H9 (cell line): ENCODE measurements around the gene OPALIN. TPM values are rescaled to one million over a fixed set of nuclear protein-coding genes. Genes with fewer than 3 reads are reported as not detected.

Experiments used
- DNase-seq: peaks from one replicate; pipeline ENCODE4 v3.0.0-alpha.2; 2017
- H2AFZ ChIP-seq: one replicate; pipeline ENCODE4 v1.6.1; 2013; ENCODE audit warnings: mild to moderate bottlenecking, low read length, control low read depth, moderate library complexity
- H2AK5ac ChIP-seq: 2 replicates; pipeline ENCODE4 v1.6.1; 2013; ENCODE audit warnings: low read length, control low read depth, mixed read lengths; ENCODE audit not compliant: insufficient read length
- H2BK120ac ChIP-seq: one replicate; pipeline ENCODE4 v1.6.1; 2013; ENCODE audit warnings: low read depth, mild to moderate bottlenecking, low read length, control low read depth, inconsistent platforms; ENCODE audit not compliant: poor library complexity, severe bottlenecking
- H2BK12ac ChIP-seq: 2 replicates; pipeline ENCODE4 v1.6.1; 2013; ENCODE audit warnings: low read length, control low read depth, mixed read lengths, low read depth; ENCODE audit not compliant: insufficient read length
- H2BK15ac ChIP-seq: 2 replicates; pipeline ENCODE4 v1.6.1; 2013; ENCODE audit warnings: low read depth, low read length, control low read depth
- H2BK20ac ChIP-seq: one replicate; pipeline ENCODE4 v1.6.1; 2013; ENCODE audit warnings: low read depth, mild to moderate bottlenecking, low read length, control low read depth, inconsistent platforms; ENCODE audit not compliant: poor library complexity, severe bottlenecking
- H2BK5ac ChIP-seq: 2 replicates; pipeline ENCODE4 v1.6.1; 2013; ENCODE audit warnings: low read length, control low read depth, mixed read lengths; ENCODE audit not compliant: insufficient read length
- H3K14ac ChIP-seq: 2 replicates; pipeline ENCODE4 v1.6.1; 2013; ENCODE audit warnings: low read length, control low read depth; ENCODE audit not compliant: insufficient read depth
- H3K18ac ChIP-seq: 2 replicates; pipeline ENCODE4 v1.6.1; 2013; ENCODE audit warnings: low read depth, mild to moderate bottlenecking, mixed read lengths, low read length, control low read depth; ENCODE audit not compliant: insufficient read length
- H3K23ac ChIP-seq: 2 replicates; pipeline ENCODE4 v1.6.1; 2013; ENCODE audit warnings: low read length, control low read depth, mixed read lengths, low read depth; ENCODE audit not compliant: insufficient read length
- H3K23me2 ChIP-seq: 2 replicates; pipeline ENCODE4 v1.6.1; 2013; ENCODE audit warnings: low read depth, mild to moderate bottlenecking, mixed read lengths, low read length, control low read depth; ENCODE audit not compliant: insufficient read length, poor library complexity, severe bottlenecking
- H3K27ac ChIP-seq: 2 replicates; pipeline ENCODE4 v1.5.1; 2013; ENCODE audit warnings: low read length, control low read depth, mixed read lengths, low read depth; ENCODE audit not compliant: insufficient read length
- H3K27me3 ChIP-seq: 2 replicates; pipeline ENCODE4 v1.6.1; 2013; ENCODE audit warnings: low read length, control low read depth, inconsistent platforms; ENCODE audit not compliant: insufficient read depth
- H3K4ac ChIP-seq: 2 replicates; pipeline ENCODE4 v1.6.1; 2013; ENCODE audit warnings: low read depth, mild to moderate bottlenecking, control low read depth, inconsistent platforms, low read length, moderate library complexity
- H3K4me1 ChIP-seq: 2 replicates; pipeline ENCODE4 v1.6.1; 2013; ENCODE audit warnings: low read length, control low read depth, inconsistent platforms; ENCODE audit not compliant: insufficient read depth
- H3K4me2 ChIP-seq: 2 replicates; pipeline ENCODE4 v1.6.1; 2013; ENCODE audit warnings: low read length, control low read depth, mixed read lengths; ENCODE audit not compliant: insufficient read length, insufficient read depth
- H3K56ac ChIP-seq: 2 replicates; pipeline ENCODE4 v1.6.1; 2013; ENCODE audit warnings: low read depth, mild to moderate bottlenecking, mixed read lengths, low read length, control low read depth; ENCODE audit not compliant: insufficient read length
- H3K79me1 ChIP-seq: 2 replicates; pipeline ENCODE4 v1.6.1; 2013; ENCODE audit warnings: low read depth, mild to moderate bottlenecking, moderate library complexity, low read length, control low read depth, inconsistent platforms; ENCODE audit not compliant: insufficient read depth, poor library complexity, severe bottlenecking
- H3K79me2 ChIP-seq: 2 replicates; pipeline ENCODE4 v1.6.1; 2013; ENCODE audit warnings: low read length, control low read depth, inconsistent platforms; ENCODE audit not compliant: insufficient read depth
- H3K9ac ChIP-seq: 2 replicates; pipeline ENCODE4 v1.6.1; 2013; ENCODE audit warnings: low read length, control low read depth, mixed read lengths; ENCODE audit not compliant: insufficient read length; ENCODE audit errors: extremely low read depth
- H3K9me3 ChIP-seq: one replicate; pipeline ENCODE4 v1.6.1; 2013; ENCODE audit warnings: low read depth, low read length, inconsistent platforms; ENCODE audit not compliant: control insufficient read depth
- H3T11ph ChIP-seq: one replicate; pipeline ENCODE4 v1.6.1; 2013; ENCODE audit warnings: mild to moderate bottlenecking, low read length, control low read depth, inconsistent platforms
- H4K20me1 ChIP-seq: one replicate; pipeline ENCODE4 v1.6.1; 2013; ENCODE audit not compliant: control insufficient read depth, insufficient read length, insufficient read depth
- H4K5ac ChIP-seq: 2 replicates; pipeline ENCODE4 v1.6.1; 2013; ENCODE audit warnings: low read depth, mild to moderate bottlenecking, mixed read lengths, low read length, control low read depth; ENCODE audit not compliant: insufficient read length
- H4K8ac ChIP-seq: replicated peaks from 2 replicates; pipeline ENCODE4 v1.6.1; 2013; ENCODE audit warnings: low read length, control low read depth, mixed read lengths, low read depth; ENCODE audit not compliant: insufficient read length
- H4K91ac ChIP-seq: 2 replicates; pipeline ENCODE4 v1.6.1; 2013; ENCODE audit warnings: low read depth, mild to moderate bottlenecking, moderate library complexity, mixed read lengths, low read length, control low read depth; ENCODE audit not compliant: insufficient read length
- H3K27ac Mint-ChIP-seq, 3 experiments: 2 replicates in 2 of 3; 3 replicates in 1 of 3; pipeline ENCODE4 v1.8.0; 2020 to 2021; ENCODE audit warnings: mixed read lengths in 3 of 3, mild to moderate bottlenecking in 1 of 3, moderate library complexity in 1 of 3
- H3K27me3 Mint-ChIP-seq: 2 replicates; pipeline ENCODE4 v1.8.0; 2021; ENCODE audit warnings: low read depth, mild to moderate bottlenecking, moderate library complexity, mixed read lengths
- H3K36me3 Mint-ChIP-seq, 3 experiments: 2 replicates in 2 of 3; 3 replicates in 1 of 3; pipeline ENCODE4 v1.8.0; 2020 to 2021; ENCODE audit warnings: low read depth in 3 of 3, mixed read lengths in 3 of 3; ENCODE audit not compliant: insufficient read depth in 1 of 3
- H3K4me1 Mint-ChIP-seq, 2 experiments: 2 replicates each; pipeline ENCODE4 v1.8.0; 2020; ENCODE audit warnings: mixed read lengths in 2 of 2
- H3K4me3 Mint-ChIP-seq, 2 experiments: 2 replicates in 1 of 2; 3 replicates in 1 of 2; pipeline ENCODE4 v1.8.0; 2020 to 2021; ENCODE audit warnings: mild to moderate bottlenecking in 2 of 2, mixed read lengths in 2 of 2, moderate library complexity in 1 of 2
- H3K9me3 Mint-ChIP-seq, 2 experiments: 2 replicates in 1 of 2; 3 replicates in 1 of 2; pipeline ENCODE4 v1.8.0; 2020; ENCODE audit warnings: mild to moderate bottlenecking in 2 of 2, mixed read lengths in 2 of 2, moderate library complexity in 1 of 2
- WGBS: extraction: QIAGEN DNeasy Blood & Tissue Kit; methylation state at CpG from one replicate; pipeline ENCODE4 v1.1.7; 2013; ENCODE audit warnings: missing lambda C conversion rate, low lambda C conversion rate, mixed read lengths; ENCODE audit not compliant: insufficient read length; ENCODE audit errors: extremely low coverage; 5-methylcytosine and 5-hydroxymethylcytosine counted together
- total RNA-seq: library from RNA; stranded (reverse); gene quantifications from 2 replicates; pipeline ENCODE4 v1.2.1, GENCODE V29; 2021
- TF ChIP-seq, protein P1 (sequence below): fragments of 200-600 bp; sonication (generic); conservative IDR thresholded peaks from 3 replicates; pipeline ENCODE4 v1.8.0; 2021; ENCODE audit warnings: antibody characterized with exemption, mild to moderate bottlenecking

Gene OPALIN
- total RNA-seq, 1 experiment from 2014 or later: not detected

DNA sequence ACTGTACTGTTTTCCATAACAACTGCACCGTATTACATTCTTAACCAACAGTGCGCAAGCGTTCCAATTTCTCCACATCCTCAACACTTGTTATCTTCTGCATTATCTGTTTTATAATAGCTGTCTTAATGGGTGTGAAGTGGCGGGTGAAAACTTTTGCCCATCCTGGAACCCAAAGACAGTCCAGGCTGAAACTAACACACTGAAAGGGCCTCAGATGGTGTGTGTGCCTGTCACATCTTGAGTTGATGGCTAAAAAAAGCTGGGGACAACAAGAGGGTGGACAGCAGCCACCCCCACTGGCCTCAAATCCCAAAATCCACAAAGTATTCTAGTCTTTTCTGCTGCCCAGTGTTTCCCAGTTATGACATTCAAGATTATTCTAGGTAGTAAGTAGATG, 19.4 kb downstream of the OPALIN start:
- Histone ChIP-seq H4K91ac (no peak overlapping the region), H2AFZ (no peak overlapping the region), H3K4ac (no peak overlapping the region), H2BK120ac (no peak overlapping the region), H2BK5ac (no peak overlapping the region), H3K4me1 (peaks cover 4% of the 10 kb centered on the region; the same call in 1 of the 2 replicates), H3K23me2 (no peaks in the 10 kb centered on the region), H2AK5ac (no peak overlapping the region), H4K5ac (no peak overlapping the region), H3K27ac (no peak overlapping the region), H2BK20ac (no peak overlapping the region), H2BK15ac (no peak overlapping the region), H2BK12ac (no peak overlapping the region), H3K9ac (no peak overlapping the region), H4K20me1 (no peaks in the 10 kb centered on the region), H3T11ph (no peak overlapping the region), H3K79me2 (no peaks in the 10 kb centered on the region), H4K8ac (no peak overlapping the region), H3K27me3 (no peaks in the 10 kb centered on the region), H3K4me2 (no peak overlapping the region), H3K79me1 (no peaks in the 10 kb centered on the region), H3K23ac (no peak overlapping the region), H3K14ac (no peak overlapping the region), H3K18ac (no peak overlapping the region), H3K56ac (no peak overlapping the region), H3K9me3 (no peaks in the 10 kb centered on the region)
- peaks cover 0 to 2% of the 10 kb centered on the region in 2 experiments; a peak in 1 of 5 replicates for H3K9me3 Mint-ChIP-seq
- peaks cover 0 to 1% (median 0%) of the 10 kb centered on the region in 3 experiments; a peak in 3 of 7 replicates for H3K36me3 Mint-ChIP-seq
- H3K27ac Mint-ChIP-seq: peak overlapping the region in 1 of 3 experiments; percentile 55; a peak in 1 of 7 replicates
- H3K27me3 Mint-ChIP-seq: peaks cover 22% of the 10 kb centered on the region
- TF ChIP-seq, protein P1, sequence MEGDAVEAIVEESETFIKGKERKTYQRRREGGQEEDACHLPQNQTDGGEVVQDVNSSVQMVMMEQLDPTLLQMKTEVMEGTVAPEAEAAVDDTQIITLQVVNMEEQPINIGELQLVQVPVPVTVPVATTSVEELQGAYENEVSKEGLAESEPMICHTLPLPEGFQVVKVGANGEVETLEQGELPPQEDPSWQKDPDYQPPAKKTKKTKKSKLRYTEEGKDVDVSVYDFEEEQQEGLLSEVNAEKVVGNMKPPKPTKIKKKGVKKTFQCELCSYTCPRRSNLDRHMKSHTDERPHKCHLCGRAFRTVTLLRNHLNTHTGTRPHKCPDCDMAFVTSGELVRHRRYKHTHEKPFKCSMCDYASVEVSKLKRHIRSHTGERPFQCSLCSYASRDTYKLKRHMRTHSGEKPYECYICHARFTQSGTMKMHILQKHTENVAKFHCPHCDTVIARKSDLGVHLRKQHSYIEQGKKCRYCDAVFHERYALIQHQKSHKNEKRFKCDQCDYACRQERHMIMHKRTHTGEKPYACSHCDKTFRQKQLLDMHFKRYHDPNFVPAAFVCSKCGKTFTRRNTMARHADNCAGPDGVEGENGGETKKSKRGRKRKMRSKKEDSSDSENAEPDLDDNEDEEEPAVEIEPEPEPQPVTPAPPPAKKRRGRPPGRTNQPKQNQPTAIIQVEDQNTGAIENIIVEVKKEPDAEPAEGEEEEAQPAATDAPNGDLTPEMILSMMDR: no peak
- no CpG with 5 or more reads among the region's 4 CpGs for WGBS
- H3K4me1 Mint-ChIP-seq: peaks cover 55 to 58% of the 10 kb centered on the region in 2 experiments
- no peak for DNase-seq
- no peak overlapping the region for H3K4me3 Mint-ChIP-seq
